Endothelial cell of umbilical vein (primary cell): ENCODE data around the gene RAB37. TPM values are rescaled to one million over a fixed set of nuclear protein-coding genes. Genes with fewer than 3 reads are reported as not detected.

ENCODE experiments used
- BruUV-seq: library from RNA; stranded (reverse); fragments of 400-500 nt; replicated peaks from 2 replicates; lab custom pipeline; 2021; lab: Mats Ljungman, UMichigan
- CTCF ChIA-PET: fragments of 300-600, 350-600 bp; sonication (Branson Sonifier 250); formaldehyde crosslinking; loops from one replicate; lab custom pipeline; 2021; ENCODE audit warnings: antibody characterized with exemption, inconsistent platforms; lab: Charles Lee
- POLR2A ChIA-PET: fragments of 300-600, 350-600 bp; sonication (Branson Sonifier 250); formaldehyde crosslinking; loops from one replicate; lab custom pipeline; 2021; ENCODE audit warnings: antibody characterized with exemption, inconsistent platforms; lab: Charles Lee
- DNase-seq: peaks from one replicate; pipeline ENCODE4 v3.0.0-alpha.2; 2011; ENCODE audit warnings: low read depth, low spot score
- FAIRE-seq: peaks from 2 replicates; lab custom pipeline; 2011; peaks lifted over from hg19 to GRCh38; lab: Jason Lieb, UNC
- H2AFZ ChIP-seq: 2 replicates; pipeline ENCODE4 v1.6.0; 2012; ENCODE audit warnings: low read depth, low read length, control low read depth, inconsistent platforms
- H3K27ac ChIP-seq: 2 replicates; pipeline ENCODE4 v1.5.1; 2011; ENCODE audit warnings: low read depth, mild to moderate bottlenecking, control low read depth, low read length, moderate library complexity; ENCODE audit not compliant: insufficient read depth
- H3K27me3 ChIP-seq, 2 experiments: 2 replicates each; pipeline versions ENCODE4 v1.6.0 to v1.6.1; 2011; ENCODE audit warnings: low read length in 2 of 2, mixed read lengths in 1 of 2; ENCODE audit not compliant: control insufficient read depth in 2 of 2, insufficient read depth in 2 of 2
- H3K36me3 ChIP-seq, 2 experiments: 2 replicates in 1 of 2; 3 replicates in 1 of 2; pipeline ENCODE4 v1.5.1; 2011; ENCODE audit warnings: low read length in 2 of 2, mild to moderate bottlenecking in 1 of 2, moderate library complexity in 1 of 2; ENCODE audit not compliant: control insufficient read depth in 2 of 2, insufficient read depth in 2 of 2; ENCODE audit errors: extremely low read depth in 1 of 2
- H3K4me1 ChIP-seq: 3 replicates; pipeline ENCODE4 v1.5.1; 2011; ENCODE audit warnings: mild to moderate bottlenecking, low read length; ENCODE audit not compliant: control insufficient read depth, insufficient read depth; ENCODE audit errors: extremely low read depth
- H3K4me2 ChIP-seq: 2 replicates; pipeline ENCODE4 v1.6.1; 2011; ENCODE audit warnings: low read length, control low read depth, mixed read lengths; ENCODE audit not compliant: insufficient read depth
- H3K4me3 ChIP-seq, 3 experiments: fragments of 200-600 bp in 1 of 3; sonication (generic), shearing (Covaris generic) in 1 of 3; replicated peaks in 1 of 3; 2 replicates each; pipeline ENCODE4 v1.5.1; 2011 to 2016; ENCODE audit warnings: control low read depth in 3 of 3, low read length in 3 of 3, mild to moderate bottlenecking in 2 of 3, inconsistent platforms in 1 of 3, low read depth in 1 of 3, moderate library complexity in 1 of 3; ENCODE audit not compliant: insufficient read depth in 1 of 3
- H3K79me2 ChIP-seq: 2 replicates; pipeline ENCODE4 v1.6.0; 2012; ENCODE audit warnings: low read length, inconsistent platforms; ENCODE audit not compliant: control insufficient read depth, insufficient read depth
- H3K9ac ChIP-seq: replicated peaks from 2 replicates; pipeline ENCODE3; 2011; ENCODE audit warnings: low read length, control low read depth; ENCODE audit not compliant: insufficient read depth; ENCODE audit errors: extremely low read depth
- H3K9me1 ChIP-seq: replicated peaks from 3 replicates; pipeline ENCODE4 v1.6.0; 2011; ENCODE audit warnings: mild to moderate bottlenecking, low read length; ENCODE audit not compliant: control insufficient read depth, insufficient read depth; ENCODE audit errors: extremely low read depth
- H3K9me3 ChIP-seq: replicated peaks from 2 replicates; pipeline ENCODE4 v1.5.1; 2012; ENCODE audit warnings: low read length, inconsistent platforms; ENCODE audit not compliant: control insufficient read depth, insufficient read depth
- H4K20me1 ChIP-seq: replicated peaks from 2 replicates; pipeline ENCODE3; 2011; ENCODE audit warnings: mild to moderate bottlenecking, low read length; ENCODE audit not compliant: control insufficient read depth, insufficient read depth; ENCODE audit errors: extremely low read depth
- EZH2 ChIP-seq: IDR thresholded peaks from 2 replicates; pipeline ENCODE4 v1.6.1; 2012; ENCODE audit warnings: borderline replicate concordance, low read depth, mild to moderate bottlenecking, moderate library complexity, low read length, inconsistent platforms; ENCODE audit not compliant: severe bottlenecking
- FOS ChIP-seq: IDR thresholded peaks from 2 replicates; pipeline ENCODE4 v1.6.1; 2011; ENCODE audit warnings: mild to moderate bottlenecking, low read length, moderate library complexity, borderline replicate concordance; ENCODE audit not compliant: insufficient read depth
- GATA2 ChIP-seq: IDR thresholded peaks from 2 replicates; pipeline ENCODE4 v1.7.0; 2011; ENCODE audit warnings: low read depth, mild to moderate bottlenecking, moderate library complexity, mixed read lengths, low read length; ENCODE audit not compliant: insufficient read length, insufficient read depth
- JUN ChIP-seq: IDR thresholded peaks from 2 replicates; pipeline ENCODE4 v1.6.1; 2011; ENCODE audit warnings: borderline replicate concordance, low read depth; ENCODE audit not compliant: insufficient read length, insufficient read depth
- MYC ChIP-seq: IDR thresholded peaks from one replicate; pipeline ENCODE4 v1.6.1; 2011; ENCODE audit warnings: mild to moderate bottlenecking, low read depth, low read length
- POLR2A ChIP-seq: IDR thresholded peaks from 2 replicates; pipeline ENCODE4 v1.6.1; 2012; ENCODE audit warnings: low read depth, mild to moderate bottlenecking, control low read depth, low read length
- POLR2AphosphoS5 ChIP-seq: IDR thresholded peaks from 2 replicates; pipeline ENCODE4 v1.6.1; 2012; ENCODE audit warnings: low read depth, mild to moderate bottlenecking, control low read depth, low read length, moderate library complexity; ENCODE audit not compliant: insufficient read depth
- dilution Hi-C: fragments of 300-500 bp; cut with MboI; formaldehyde crosslinking; loops from one replicate; pipeline ENCODE4 v1.15.0; 2019; ENCODE audit warnings: low sequenced_read_pairs; ENCODE audit not compliant: extremely low pct_ligation_motif_present
- intact Hi-C: fragments of 100-400 bp; cut with micrococcal nuclease; formaldehyde crosslinking; loops from one replicate; pipeline ENCODE4 v1.10.0; 2022
- polyA plus RNA-seq, 4 experiments: library from polyadenylated mRNA; depleted of rRNA in 3 of 4; stranded (reverse) in 3 of 4; unstranded in 1 of 4; fragments of >200 nt; gene quantifications; 2 replicates each; pipeline versions ENCODE4 v1.2.1 to v1.2.3, GENCODE V29; 2011 to 2012; ENCODE audit warnings: missing spikeins in 1 of 4
- total RNA-seq: library from RNA; stranded (reverse); gene quantifications from 2 replicates; pipeline ENCODE4 v1.2.3, GENCODE V29; 2021
- TF ChIP-seq, protein P1 (sequence below), 2 donors: IDR thresholded peaks; 1 replicate in 1 of 2; 2 replicates in 1 of 2; pipeline ENCODE4 v1.5.1; 2011; ENCODE audit warnings: low read length in 2 of 2, mild to moderate bottlenecking in 2 of 2, moderate library complexity in 2 of 2, control low read depth in 1 of 2, inconsistent platforms in 1 of 2, low read depth in 1 of 2; ENCODE audit not compliant: insufficient read depth in 1 of 2; ENCODE audit errors: extremely low read depth in 1 of 2
- TF ChIP-seq, protein P2 (sequence below): IDR thresholded peaks from 2 replicates; pipeline ENCODE4 v1.6.1; 2011; ENCODE audit not compliant: insufficient read depth, insufficient read length

Gene RAB37
- total and polyA plus RNA-seq, 2 donors (not counting 3 experiments of a cell fraction or from before 2014, with no cell fraction given) = 0.11 TPM; not detected in 1

DNA sequence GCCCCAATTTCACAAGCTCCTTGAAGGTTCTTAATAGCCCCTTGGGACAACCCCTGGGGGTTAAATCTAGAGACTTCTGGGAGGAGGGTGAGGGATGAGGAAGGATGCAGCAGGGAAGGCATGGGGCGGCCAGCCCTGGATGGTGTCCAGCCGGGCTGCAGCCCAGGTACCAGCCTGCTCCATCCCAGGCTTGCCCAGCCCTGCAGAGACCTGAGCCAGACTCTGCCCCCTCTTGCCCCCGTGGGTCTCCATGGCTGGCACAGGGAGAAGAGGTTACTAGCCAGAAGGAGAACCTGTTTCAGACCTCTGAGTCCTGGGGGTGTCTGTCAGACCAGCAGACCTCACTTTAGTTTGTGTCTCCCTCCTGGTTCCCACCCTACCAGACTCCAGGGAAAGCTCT is 19.8 kb downstream of the RAB37 start:
- CTCF ChIA-PET = interaction anchor here (0.9 to 3.5 kb wide), 3 partner anchors 12 to 20 kb away, joined by 3 to 14 read pairs (median 8); partner anchors contain the start of gene RAB37
- Histone ChIP-seq H3K4me2 (no peak overlapping the region), H3K4me1 (peaks cover 7% of the 10 kb centered on the region), H3K36me3 (no peaks in the 10 kb centered on the region), H3K27ac (no peak overlapping the region), H3K4me3 (no peak overlapping the region), H3K9ac (no peak overlapping the region), H3K27me3 (no peaks in the 10 kb centered on the region), H2AFZ (no peak overlapping the region), H3K79me2 (no peaks in the 10 kb centered on the region), H4K20me1 (no peaks in the 10 kb centered on the region), H3K9me1 (no peaks in the 10 kb centered on the region), H3K9me3 (no peaks in the 10 kb centered on the region)
- intact Hi-C loops (loop anchor here (1.0 kb wide), 1 partner anchor 8 kb away; no protein-coding TSS in a partner anchor), dilution Hi-C loops (no loop called here)
- DNase-seq = no peak
- BruUV-seq = no TSS peak
- FAIRE-seq = no peak
- no peak for TF ChIP-seq JUN
- no peak for TF ChIP-seq MYC
- no peak for TF ChIP-seq EZH2
- TF ChIP-seq, protein P1, sequence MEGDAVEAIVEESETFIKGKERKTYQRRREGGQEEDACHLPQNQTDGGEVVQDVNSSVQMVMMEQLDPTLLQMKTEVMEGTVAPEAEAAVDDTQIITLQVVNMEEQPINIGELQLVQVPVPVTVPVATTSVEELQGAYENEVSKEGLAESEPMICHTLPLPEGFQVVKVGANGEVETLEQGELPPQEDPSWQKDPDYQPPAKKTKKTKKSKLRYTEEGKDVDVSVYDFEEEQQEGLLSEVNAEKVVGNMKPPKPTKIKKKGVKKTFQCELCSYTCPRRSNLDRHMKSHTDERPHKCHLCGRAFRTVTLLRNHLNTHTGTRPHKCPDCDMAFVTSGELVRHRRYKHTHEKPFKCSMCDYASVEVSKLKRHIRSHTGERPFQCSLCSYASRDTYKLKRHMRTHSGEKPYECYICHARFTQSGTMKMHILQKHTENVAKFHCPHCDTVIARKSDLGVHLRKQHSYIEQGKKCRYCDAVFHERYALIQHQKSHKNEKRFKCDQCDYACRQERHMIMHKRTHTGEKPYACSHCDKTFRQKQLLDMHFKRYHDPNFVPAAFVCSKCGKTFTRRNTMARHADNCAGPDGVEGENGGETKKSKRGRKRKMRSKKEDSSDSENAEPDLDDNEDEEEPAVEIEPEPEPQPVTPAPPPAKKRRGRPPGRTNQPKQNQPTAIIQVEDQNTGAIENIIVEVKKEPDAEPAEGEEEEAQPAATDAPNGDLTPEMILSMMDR (IDR thresholded peaks at IDR 0.05; ENCODE audit: extremely low read depth in 1 of 2, insufficient read depth in 1 of 2, low read depth in 1 of 2, low read length in 2 of 2) = no peak
- TF ChIP-seq, protein P2, sequence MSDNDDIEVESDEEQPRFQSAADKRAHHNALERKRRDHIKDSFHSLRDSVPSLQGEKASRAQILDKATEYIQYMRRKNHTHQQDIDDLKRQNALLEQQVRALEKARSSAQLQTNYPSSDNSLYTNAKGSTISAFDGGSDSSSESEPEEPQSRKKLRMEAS = no peak
- TF ChIP-seq GATA2 = no peak
- TF ChIP-seq POLR2A = no peak
- TF ChIP-seq POLR2AphosphoS5 = no peak
- no peak for TF ChIP-seq FOS
- POLR2A ChIA-PET = interaction anchor here (0.5 to 0.9 kb wide), 2 partner anchors 18 to 19 kb away, joined by 4 to 5 read pairs; partner anchors contain the start of gene NAT9
